Omental fat pad (tissue), 4 donors: ENCODE data around the gene CEP68. TPM values are rescaled to one million over a fixed set of nuclear protein-coding genes. Genes with fewer than 3 reads are reported as not detected.
"Not testable (repeated sequence)": the region's sequence is repeated elsewhere in the genome, so short reads cannot be mapped to it uniquely, and the experiment has no call there.

ENCODE experiments used
- ATAC-seq: fragments of 150-250 bp; one replicate; pipeline ENCODE4 v1.9.1; 2016; ENCODE audit warnings: mild to moderate bottlenecking, moderate library complexity; ENCODE audit not compliant: low FRiP score
- DNase-seq: peaks from one replicate; pipeline ENCODE4 v3.0.0-alpha.2; 2019; ENCODE audit warnings: low spot score
- CTCF ChIP-seq, 3 donors: fragments of 450-650 bp; IDR thresholded peaks; one replicate each; pipeline ENCODE4 v1.5.1; 2016 to 2017; ENCODE audit warnings: antibody characterized with exemption in 3 of 3, mild to moderate bottlenecking in 3 of 3, moderate library complexity in 2 of 3
- total RNA-seq, 4 donors: library from RNA; depleted of rRNA; stranded (reverse); fragments of >200 nt; gene quantifications; one replicate each; pipeline ENCODE4 v1.1.0, GENCODE V29; 2016

The CEP68 gene
- total RNA-seq, 4 donors from 2014 or later, result 9.7 to 67.3 (median 21.3) TPM

DNA sequence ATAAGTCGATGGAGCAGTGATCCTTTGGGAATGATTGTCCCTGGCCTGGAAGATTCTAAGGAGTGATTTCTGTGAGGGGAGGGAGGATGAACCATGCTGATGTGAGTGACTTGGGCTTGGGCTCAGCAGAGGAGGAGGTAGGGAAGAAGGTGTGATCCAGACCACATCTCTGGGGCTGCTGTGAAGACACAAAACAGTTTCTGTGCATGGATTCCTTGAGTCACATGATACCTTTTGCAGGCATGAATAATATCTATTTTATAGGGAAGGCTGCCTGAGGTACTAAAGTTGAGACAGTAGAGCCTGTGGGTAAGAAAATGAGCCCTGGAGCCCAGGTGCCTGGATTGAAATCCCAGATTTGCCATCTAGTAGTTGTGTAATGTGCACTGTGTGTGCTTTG lies 37.2 kb upstream of the CEP68 start:
- DNase-seq, result no peak
- no peak for ATAC-seq
- no peak for TF ChIP-seq CTCF (IDR thresholded peaks at IDR 0.05)

GRCh38 chr2:65019675-65020195 lies 36.5 kb upstream of the CEP68 start:
- no peak for ATAC-seq
- no peak for TF ChIP-seq CTCF (IDR thresholded peaks at IDR 0.05)
- DNase-seq, result no peak

- not testable (repeated sequence) for ATAC-seq, DNase-seq
Measured at GRCh38 chr2:65020251-65020650, 36.0 kb upstream of the CEP68 start.

DNA sequence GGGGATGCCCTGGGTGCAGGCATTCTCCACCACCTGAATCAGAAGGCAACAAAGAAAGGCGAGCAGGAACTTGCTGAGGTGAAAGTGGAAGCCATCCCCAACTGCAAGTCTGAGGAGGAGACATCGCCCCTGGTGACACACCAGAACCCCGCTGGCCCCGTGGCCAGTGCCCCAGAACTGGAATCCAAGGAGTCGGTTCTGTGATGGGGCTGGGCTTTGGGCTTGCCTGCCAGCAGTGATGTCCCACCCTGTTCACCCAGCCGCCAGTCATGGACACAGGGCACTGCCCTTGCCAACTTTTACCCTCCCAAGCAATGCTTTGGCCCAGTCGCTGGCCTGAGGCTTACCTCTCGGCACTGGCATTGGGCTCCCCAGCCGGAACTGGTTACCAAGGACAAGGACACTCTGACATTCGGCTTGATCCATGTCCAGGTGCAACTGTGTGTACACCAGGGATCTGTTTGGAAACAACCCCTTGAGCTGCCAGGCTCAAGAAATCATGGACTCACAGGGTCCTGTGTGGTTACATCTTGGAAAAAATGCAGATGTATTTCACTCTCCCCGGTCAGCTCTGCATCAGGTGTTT lies 35.2 kb upstream of the CEP68 start:
- no peak for TF ChIP-seq CTCF (IDR thresholded peaks at IDR 0.05)
- DNase-seq (no peak), ATAC-seq (no peak)

DNA sequence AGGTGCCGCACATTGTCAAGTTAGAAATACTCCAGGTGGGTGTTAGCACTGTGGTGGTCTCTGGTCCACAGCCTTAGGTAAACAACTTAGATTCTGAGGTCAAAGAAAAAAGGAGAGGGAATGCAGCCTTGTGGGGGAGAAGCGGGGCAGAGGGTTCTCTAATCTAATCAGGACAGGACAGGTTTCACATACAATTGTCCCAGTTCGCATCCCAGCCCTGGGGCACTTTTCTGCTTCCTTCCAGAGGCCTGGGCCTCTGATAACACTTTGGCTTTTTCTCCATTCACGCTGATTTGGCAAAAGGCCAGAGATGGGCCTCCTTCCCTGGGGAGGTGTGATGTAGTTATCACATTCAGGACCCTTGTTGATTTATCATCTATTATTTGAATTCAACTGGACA lies 34.5 kb upstream of the CEP68 start:
- TF ChIP-seq CTCF (IDR thresholded peaks at IDR 0.05), result no peak
- no peak for DNase-seq
- ATAC-seq, result no peak

DNA sequence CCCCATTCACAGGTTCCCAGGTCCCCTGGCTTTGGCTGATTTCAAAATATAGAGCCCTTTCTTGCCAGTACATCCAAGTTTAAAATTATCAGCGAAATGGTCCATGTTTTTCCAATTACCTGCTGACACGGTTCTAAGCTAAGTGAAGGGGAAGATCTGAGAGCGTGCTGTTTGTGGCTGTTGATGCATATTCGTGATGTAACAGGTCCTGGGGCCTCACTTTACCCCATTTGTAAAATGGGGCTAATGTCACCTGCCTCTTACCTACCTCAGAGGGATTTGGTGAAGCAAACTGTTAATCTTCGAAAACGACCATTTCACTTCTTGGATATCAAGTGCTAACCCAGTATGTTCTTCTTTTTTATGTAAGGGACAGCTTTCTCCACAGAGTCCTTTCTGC lies 34.0 kb upstream of the CEP68 start:
- ATAC-seq, result no peak
- DNase-seq, result no peak
- no peak for TF ChIP-seq CTCF (IDR thresholded peaks at IDR 0.05)

- TF ChIP-seq CTCF (IDR thresholded peaks at IDR 0.05), result no peak
- DNase-seq (no peak), ATAC-seq (no peak)
Measured at GRCh38 chr2:65023742-65024141, 32.5 kb upstream of the CEP68 start.
